ENCODE data around the gene BICRA. TPM values are rescaled to one million over a fixed set of nuclear protein-coding genes. Genes with fewer than 3 reads are reported as not detected.
"Not testable (repeated sequence)": the region's sequence is repeated elsewhere in the genome, so short reads cannot be mapped to it uniquely, and the experiment has no call there.

Gene BICRA
- polyA plus RNA-seq, 3 donors = 10.2 to 16.6 (median 16.5) TPM

- no peak for DNase-seq (ENCODE audit: extremely low read depth in 1 of 11, low read depth in 9 of 11, low spot score in 4 of 11)
These were observed 6.8 kb downstream of the BICRA start for GRCh38 chr19:47615714-47616113.

DNA sequence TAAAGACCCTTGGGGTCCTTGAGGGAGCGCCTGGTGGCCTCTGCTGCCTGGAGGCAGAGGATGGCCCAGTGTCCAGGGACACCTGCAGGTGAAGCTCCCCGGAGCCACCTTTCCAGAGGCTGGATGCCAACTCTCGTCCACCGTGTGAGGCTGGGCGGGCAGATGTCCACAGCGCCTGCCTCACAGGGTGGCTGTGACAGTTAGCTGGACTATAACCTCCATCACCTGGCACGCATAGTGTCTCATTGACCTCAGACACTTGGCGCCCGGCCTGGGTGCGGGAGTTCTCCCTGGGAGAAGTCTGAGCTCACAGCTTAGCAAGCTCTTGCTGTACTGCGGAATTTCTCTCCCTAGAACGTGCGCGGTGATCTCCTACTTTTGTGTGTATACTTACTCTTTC lies 9.8 kb downstream of the BICRA start:
- DNase-seq (ENCODE audit: extremely low read depth in 1 of 11, low read depth in 9 of 11, low spot score in 4 of 11) = no peak

- DNase-seq (ENCODE audit: extremely low read depth in 1 of 11, low read depth in 9 of 11, low spot score in 4 of 11) = no peak
These were observed 10.8 kb downstream of the BICRA start for GRCh38 chr19:47619763-47620162.

DNA sequence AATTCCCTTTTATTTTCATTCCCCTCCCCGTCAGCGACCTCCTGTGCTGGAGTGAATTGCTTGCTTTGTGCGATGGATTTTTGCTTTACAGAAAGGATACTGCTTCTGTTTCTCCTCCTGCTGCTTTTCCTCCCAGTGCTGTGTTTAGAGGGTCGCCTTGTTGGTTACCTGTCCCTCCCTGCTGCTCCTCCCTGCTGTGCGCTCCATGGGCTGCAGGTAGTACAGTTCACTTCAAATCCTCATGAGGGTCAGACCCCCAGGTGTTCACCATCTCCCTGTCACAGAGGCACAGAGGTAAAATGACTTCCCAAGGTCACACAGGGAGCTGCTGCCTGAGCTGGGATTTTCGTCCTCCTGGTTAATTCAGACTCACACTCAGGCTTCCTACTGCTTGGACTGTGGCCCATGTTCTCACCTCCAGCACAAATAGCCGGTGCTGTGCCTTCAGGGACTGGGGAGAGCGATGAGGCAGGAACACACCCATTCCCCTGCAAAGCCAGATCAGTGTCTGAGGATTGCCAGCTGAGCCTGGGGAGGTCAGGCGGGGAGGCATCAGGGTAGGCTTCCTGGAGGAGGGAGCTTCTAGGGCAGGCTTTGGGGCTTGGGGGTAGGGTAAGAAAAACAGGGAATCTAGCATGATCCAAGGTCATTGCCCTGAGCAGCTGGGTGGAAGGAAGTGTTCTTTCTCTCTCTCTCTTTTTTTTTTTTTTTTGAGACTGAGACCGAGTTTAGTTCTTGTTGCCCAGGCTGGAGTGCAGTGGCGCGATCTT lies 14.4 kb downstream of the BICRA start:
- DNase-seq (ENCODE audit: extremely low read depth in 1 of 11, low read depth in 9 of 11, low spot score in 4 of 11) = no peak

DNA sequence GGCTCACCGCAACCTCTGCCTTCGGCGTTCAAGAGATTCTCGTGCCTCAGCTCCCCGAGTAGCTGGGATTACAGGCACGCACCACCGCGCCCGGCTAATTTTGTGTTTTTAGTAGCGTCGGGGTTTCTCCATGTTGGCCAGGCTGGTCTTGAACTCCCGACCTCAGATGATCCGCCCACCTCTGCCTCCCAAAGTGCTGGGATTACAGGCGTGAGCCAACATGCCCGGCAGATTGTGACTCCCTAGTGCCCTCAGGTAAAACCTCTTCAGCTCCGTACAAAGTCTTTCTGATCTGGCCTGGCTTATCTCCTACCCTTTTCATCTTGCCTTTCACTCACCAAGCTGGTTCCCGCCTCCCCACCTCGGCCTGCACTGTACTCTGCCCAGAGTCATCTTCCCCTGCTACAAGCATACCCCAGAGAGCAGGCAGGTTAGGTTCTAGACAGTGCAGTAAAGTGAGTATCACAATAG lies 15.0 kb downstream of the BICRA start:
- DNase-seq (ENCODE audit: extremely low read depth in 1 of 11, low read depth in 9 of 11, low spot score in 4 of 11) = no peak

- DNase-seq (ENCODE audit: extremely low read depth in 1 of 11, low read depth in 9 of 11, low spot score in 4 of 11) = no peak
These were observed 16.7 kb downstream of the BICRA start for GRCh38 chr19:47625650-47626049.

GRCh38 chr19:47626238-47626637 lies 17.3 kb downstream of the BICRA start:
- DNase-seq (ENCODE audit: extremely low read depth in 1 of 11, low read depth in 9 of 11, low spot score in 4 of 11) = no peak

DNA sequence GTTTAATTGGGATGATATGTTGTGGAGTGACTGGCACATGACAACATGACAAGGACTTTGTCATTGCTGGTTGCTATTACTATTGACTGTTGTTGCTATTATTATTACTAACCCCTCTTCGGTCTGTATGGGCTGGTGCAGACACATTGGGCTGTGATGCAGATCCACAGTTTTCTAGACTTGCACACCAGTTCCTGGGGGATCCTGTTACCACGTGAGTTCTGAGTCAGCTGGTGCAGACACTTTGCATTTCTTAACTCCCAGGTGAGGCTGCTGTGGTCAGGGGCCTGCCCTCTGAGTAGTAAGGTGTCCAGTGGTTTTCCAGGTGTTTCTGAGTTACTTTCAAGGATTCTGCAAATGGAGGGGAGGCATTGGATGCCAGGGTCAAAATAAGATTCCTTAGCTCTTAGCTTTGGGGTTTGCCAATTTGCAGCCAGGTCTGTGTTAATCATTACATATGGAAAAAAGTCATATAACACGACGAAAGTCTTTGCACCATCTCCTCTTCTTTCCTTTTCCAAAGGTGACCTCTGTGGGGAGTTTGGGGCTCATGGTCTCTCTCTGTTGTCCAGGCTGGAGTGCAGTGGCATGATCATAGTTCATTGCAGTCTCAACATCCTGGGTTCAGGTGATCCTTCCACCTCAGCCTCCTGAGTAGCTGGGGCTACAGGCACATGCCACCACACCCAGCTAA lies 19.3 kb downstream of the BICRA start:
- no peak for DNase-seq (ENCODE audit: extremely low read depth in 1 of 11, low read depth in 9 of 11, low spot score in 4 of 11)

- DNase-seq (ENCODE audit: extremely low read depth in 1 of 11, low read depth in 9 of 11, low spot score in 4 of 11) = no peak
These were observed 21.7 kb downstream of the BICRA start for GRCh38 chr19:47630594-47630993.

- no peak for DNase-seq (ENCODE audit: extremely low read depth in 1 of 11, low read depth in 9 of 11, low spot score in 4 of 11)
These were observed 22.9 kb downstream of the BICRA start for GRCh38 chr19:47631681-47632446.

DNA sequence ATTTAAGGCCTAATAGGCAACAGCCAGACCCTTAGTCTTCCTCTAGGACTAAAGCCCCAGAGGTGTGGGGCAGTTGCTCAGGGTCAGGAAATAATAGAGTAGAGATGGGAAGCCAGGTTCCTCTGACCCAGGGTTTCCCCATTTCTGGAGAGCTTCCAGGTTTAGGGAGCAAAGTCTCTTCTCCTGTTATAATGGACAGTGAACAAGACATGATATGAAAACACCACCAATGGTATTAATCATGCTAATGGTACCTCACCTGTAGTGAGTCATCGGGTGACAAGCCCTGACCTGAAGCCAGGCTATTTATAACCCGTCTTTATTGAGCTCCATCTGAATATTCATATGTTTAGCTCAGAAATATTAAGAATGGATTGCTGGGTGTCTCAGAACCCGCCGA lies 24.6 kb downstream of the BICRA start:
- DNase-seq (ENCODE audit: extremely low read depth in 1 of 11, low read depth in 9 of 11, low spot score in 4 of 11) = no peak

- no peak for DNase-seq (ENCODE audit: extremely low read depth in 1 of 11, low read depth in 9 of 11, low spot score in 4 of 11)
These were observed 25.1 kb downstream of the BICRA start for GRCh38 chr19:47633996-47634395.

GRCh38 chr19:47635152-47635754 lies 26.3 kb downstream of the BICRA start:
- not testable (repeated sequence) for DNase-seq (ENCODE audit: extremely low read depth in 1 of 11, low read depth in 9 of 11, low spot score in 4 of 11)

- DNase-seq (ENCODE audit: extremely low read depth in 1 of 11, low read depth in 9 of 11, low spot score in 4 of 11) = no peak
These were observed 28.6 kb downstream of the BICRA start for GRCh38 chr19:47637550-47637949.

GRCh38 chr19:47641891-47642485 lies 33.1 kb downstream of the BICRA start:
- no peak for DNase-seq (ENCODE audit: extremely low read depth in 1 of 11, low read depth in 9 of 11, low spot score in 4 of 11)

DNA sequence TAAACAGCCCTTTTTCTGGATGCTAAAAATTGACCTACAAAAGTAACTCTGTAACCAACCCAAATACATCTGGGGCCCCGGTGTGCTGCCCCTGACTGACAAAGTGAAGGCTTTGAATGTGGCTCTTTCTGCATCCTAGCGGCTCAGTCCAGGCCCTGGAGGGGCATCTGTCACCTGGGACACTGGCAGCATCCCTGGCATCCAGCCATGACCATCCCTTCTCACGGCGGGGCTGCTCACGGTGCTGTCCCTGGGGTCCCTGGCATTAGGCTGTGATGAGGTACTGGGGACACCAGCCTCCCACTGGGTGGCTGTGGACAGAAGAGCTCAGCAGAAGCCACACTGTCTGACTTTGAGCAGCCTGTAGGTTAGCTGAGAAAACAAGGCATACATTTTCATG lies 34.3 kb downstream of the BICRA start:
- no peak for DNase-seq (ENCODE audit: extremely low read depth in 1 of 11, low read depth in 9 of 11, low spot score in 4 of 11)

DNA sequence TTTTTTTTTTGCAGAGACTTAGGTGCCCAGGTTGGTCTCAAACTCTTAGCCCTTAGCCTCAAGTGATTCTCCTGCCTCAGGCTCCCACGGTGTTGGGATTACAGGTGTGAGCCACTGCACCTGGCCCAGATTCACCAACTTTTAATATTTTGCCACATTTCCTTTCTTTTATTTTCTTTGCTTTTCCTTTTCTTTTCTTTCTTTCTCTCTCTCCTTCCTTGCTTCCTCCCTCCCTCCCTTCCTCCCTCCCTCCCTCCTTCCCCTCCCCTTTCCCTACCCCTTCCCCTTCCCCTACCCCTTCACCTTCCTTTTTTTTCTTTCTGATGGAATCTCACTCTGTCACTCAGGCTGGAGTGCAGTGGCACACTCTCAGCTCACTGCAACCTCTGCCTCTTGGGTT lies 35.3 kb downstream of the BICRA start:
- DNase-seq (ENCODE audit: extremely low read depth in 1 of 11, low read depth in 9 of 11, low spot score in 4 of 11) = no peak

DNA sequence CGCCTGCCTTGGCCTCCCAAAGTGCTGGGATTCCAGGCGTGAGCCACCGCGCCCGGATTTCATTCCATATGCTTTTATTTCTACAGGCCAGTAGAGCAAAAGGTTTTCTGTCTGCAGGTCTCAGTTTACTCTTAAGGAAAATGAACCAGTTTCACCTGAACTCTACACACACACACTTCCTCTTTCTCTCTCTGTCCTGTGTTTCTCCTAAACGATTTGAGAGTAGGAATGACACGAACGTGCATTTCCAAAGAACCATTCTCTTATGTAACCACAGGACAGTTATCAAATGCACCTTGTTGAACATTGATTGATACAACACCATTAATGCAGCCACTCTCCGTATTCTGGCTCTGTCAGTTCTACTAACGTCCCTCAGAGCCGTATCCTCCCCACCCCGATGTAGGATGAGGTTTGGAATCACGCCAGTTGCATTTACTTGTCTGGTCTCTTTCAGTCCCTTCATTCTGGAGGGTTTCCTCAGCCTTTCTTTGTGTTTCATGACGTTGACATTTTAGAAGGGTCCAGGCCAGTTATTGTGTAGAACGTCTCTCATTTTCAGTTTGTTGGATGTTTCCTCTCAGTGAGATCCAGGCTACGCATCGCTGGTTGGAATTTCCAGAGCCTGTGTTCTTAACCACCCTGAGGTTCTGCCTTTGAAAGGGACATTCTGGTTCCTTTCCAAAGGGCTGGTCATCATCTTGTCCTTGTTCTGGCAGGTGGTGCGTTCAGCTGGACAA lies 36.0 kb downstream of the BICRA start:
- DNase-seq (ENCODE audit: extremely low read depth in 1 of 11, low read depth in 9 of 11, low spot score in 4 of 11) = peak in 1 of 11 donors; percentile 15

All from renal cortex interstitium (tissue), 11 donors.